Measurements from ENCODE around the gene HSPA8. TPM values are rescaled to one million over a fixed set of nuclear protein-coding genes. Genes with fewer than 3 reads are reported as not detected.

HSPA8 gene
- total RNA-seq, 1 experiment from 2014 or later = 1,124 TPM

DNA sequence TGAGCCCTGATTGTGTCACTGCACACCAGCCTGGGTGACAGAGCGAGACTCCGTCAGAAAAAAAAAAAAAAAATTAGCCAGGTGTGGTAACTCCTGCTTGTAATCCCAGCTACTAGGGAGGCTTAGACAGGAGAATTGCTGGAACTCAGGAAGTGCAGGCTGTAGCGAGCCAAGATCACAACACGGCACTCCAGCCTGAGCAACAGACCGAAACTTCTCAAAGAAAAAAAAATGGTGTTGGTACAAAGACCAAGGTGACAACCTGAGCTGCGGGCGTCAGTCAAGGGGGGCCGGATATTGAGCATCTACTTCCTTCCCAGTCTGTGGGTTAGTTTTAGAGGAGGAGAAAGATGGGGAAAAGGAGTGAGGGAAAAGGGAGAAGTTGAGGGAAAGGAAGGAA is 48.5 kb upstream of the HSPA8 start:
- Mint-ChIP-seq H3K4me1 (peaks cover 3% of the 10 kb centered on the region), H3K27ac (no peak overlapping the region), H3K27me3 (ENCODE audit: low read depth) (no peaks in the 10 kb centered on the region), H3K4me3 (no peak overlapping the region), H3K36me3 (0 out of 2 replicates have a peak, but pooled peaks cover 2% of the 10 kb centered on the region), H3K9me3 (peaks cover 2% of the 10 kb centered on the region; the same call in 1 of the 2 replicates)
- ChIA-PET CTCF (interaction anchor here (0.6 to 11.2 kb wide), 14 partner anchors 8 to 223 kb away, joined by 3 to 197 read pairs (median 4); no protein-coding TSS in a partner anchor), POLR2A (no interaction called here)
- ATAC-seq (no peak), DNase-seq (ENCODE audit: low spot score) (no peak)
- TF ChIP-seq, protein P1, sequence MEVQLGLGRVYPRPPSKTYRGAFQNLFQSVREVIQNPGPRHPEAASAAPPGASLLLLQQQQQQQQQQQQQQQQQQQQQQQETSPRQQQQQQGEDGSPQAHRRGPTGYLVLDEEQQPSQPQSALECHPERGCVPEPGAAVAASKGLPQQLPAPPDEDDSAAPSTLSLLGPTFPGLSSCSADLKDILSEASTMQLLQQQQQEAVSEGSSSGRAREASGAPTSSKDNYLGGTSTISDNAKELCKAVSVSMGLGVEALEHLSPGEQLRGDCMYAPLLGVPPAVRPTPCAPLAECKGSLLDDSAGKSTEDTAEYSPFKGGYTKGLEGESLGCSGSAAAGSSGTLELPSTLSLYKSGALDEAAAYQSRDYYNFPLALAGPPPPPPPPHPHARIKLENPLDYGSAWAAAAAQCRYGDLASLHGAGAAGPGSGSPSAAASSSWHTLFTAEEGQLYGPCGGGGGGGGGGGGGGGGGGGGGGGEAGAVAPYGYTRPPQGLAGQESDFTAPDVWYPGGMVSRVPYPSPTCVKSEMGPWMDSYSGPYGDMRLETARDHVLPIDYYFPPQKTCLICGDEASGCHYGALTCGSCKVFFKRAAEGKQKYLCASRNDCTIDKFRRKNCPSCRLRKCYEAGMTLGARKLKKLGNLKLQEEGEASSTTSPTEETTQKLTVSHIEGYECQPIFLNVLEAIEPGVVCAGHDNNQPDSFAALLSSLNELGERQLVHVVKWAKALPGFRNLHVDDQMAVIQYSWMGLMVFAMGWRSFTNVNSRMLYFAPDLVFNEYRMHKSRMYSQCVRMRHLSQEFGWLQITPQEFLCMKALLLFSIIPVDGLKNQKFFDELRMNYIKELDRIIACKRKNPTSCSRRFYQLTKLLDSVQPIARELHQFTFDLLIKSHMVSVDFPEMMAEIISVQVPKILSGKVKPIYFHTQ (CRISPR knock-in tag; IDR thresholded peaks at IDR 0.05) = no peak
- no peak for TF ChIP-seq USF2 (CRISPR knock-in tag; IDR thresholded peaks at IDR 0.05)
- TF ChIP-seq NR2C2 (CRISPR knock-in tag; IDR thresholded peaks at IDR 0.05) = no peak
- no peak for TF ChIP-seq CBFB (CRISPR knock-in tag; IDR thresholded peaks at IDR 0.05; ENCODE audit: low read depth)
- TF ChIP-seq E2F1 (CRISPR knock-in tag; IDR thresholded peaks at IDR 0.05) = no peak
- TF ChIP-seq FOXK1 (CRISPR knock-in tag; IDR thresholded peaks at IDR 0.05) = no peak
- no peak for TF ChIP-seq ELF4 (CRISPR knock-in tag; IDR thresholded peaks at IDR 0.05; ENCODE audit: low read depth)
- TF ChIP-seq STAT6 (CRISPR knock-in tag; conservative IDR thresholded peaks at IDR 0.05; ENCODE audit: low read depth) = no peak
- TF ChIP-seq TP53 (CRISPR knock-in tag; IDR thresholded peaks at IDR 0.05) = no peak
- no peak for TF ChIP-seq RELA (CRISPR knock-in tag; IDR thresholded peaks at IDR 0.05; ENCODE audit: borderline replicate concordance)
- TF ChIP-seq, protein P2, sequence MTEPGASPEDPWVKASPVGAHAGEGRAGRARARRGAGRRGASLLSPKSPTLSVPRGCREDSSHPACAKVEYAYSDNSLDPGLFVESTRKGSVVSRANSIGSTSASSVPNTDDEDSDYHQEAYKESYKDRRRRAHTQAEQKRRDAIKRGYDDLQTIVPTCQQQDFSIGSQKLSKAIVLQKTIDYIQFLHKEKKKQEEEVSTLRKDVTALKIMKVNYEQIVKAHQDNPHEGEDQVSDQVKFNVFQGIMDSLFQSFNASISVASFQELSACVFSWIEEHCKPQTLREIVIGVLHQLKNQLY (CRISPR knock-in tag; IDR thresholded peaks at IDR 0.05) = no peak
- no peak for TF ChIP-seq CREM (CRISPR knock-in tag; IDR thresholded peaks at IDR 0.05)

GRCh38 chr11:123107945-123108495 is 46.1 kb upstream of the HSPA8 start:
- no peaks in the 10 kb centered on the region for H3K36me3 Mint-ChIP-seq
- H3K27me3 Mint-ChIP-seq (ENCODE audit: low read depth) = no peaks in the 10 kb centered on the region
- no peak for ATAC-seq
- H3K27ac Mint-ChIP-seq = no peak overlapping the region; the same call in 1 of the 2 replicates
- no peaks in the 10 kb centered on the region for H3K9me3 Mint-ChIP-seq
- DNase-seq (ENCODE audit: low spot score) = no peak
- H3K4me1 Mint-ChIP-seq = peaks cover 6% of the 10 kb centered on the region
- CTCF ChIA-PET = interaction anchor here (0.7 to 11.2 kb wide), 3 partner anchors 36 to 153 kb away, joined by 6 to 197 read pairs (median 64); no protein-coding TSS in a partner anchor
- H3K4me3 Mint-ChIP-seq = no peak overlapping the region
- POLR2A ChIA-PET = no interaction called here
- TF ChIP-seq, protein P3, sequence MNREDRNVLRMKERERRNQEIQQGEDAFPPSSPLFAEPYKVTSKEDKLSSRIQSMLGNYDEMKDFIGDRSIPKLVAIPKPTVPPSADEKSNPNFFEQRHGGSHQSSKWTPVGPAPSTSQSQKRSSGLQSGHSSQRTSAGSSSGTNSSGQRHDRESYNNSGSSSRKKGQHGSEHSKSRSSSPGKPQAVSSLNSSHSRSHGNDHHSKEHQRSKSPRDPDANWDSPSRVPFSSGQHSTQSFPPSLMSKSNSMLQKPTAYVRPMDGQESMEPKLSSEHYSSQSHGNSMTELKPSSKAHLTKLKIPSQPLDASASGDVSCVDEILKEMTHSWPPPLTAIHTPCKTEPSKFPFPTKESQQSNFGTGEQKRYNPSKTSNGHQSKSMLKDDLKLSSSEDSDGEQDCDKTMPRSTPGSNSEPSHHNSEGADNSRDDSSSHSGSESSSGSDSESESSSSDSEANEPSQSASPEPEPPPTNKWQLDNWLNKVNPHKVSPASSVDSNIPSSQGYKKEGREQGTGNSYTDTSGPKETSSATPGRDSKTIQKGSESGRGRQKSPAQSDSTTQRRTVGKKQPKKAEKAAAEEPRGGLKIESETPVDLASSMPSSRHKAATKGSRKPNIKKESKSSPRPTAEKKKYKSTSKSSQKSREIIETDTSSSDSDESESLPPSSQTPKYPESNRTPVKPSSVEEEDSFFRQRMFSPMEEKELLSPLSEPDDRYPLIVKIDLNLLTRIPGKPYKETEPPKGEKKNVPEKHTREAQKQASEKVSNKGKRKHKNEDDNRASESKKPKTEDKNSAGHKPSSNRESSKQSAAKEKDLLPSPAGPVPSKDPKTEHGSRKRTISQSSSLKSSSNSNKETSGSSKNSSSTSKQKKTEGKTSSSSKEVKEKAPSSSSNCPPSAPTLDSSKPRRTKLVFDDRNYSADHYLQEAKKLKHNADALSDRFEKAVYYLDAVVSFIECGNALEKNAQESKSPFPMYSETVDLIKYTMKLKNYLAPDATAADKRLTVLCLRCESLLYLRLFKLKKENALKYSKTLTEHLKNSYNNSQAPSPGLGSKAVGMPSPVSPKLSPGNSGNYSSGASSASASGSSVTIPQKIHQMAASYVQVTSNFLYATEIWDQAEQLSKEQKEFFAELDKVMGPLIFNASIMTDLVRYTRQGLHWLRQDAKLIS (CRISPR knock-in tag; IDR thresholded peaks at IDR 0.05; ENCODE audit: borderline replicate concordance) = no peak
- TF ChIP-seq, protein P4, sequence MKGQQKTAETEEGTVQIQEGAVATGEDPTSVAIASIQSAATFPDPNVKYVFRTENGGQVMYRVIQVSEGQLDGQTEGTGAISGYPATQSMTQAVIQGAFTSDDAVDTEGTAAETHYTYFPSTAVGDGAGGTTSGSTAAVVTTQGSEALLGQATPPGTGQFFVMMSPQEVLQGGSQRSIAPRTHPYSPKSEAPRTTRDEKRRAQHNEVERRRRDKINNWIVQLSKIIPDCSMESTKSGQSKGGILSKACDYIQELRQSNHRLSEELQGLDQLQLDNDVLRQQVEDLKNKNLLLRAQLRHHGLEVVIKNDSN (CRISPR knock-in tag; IDR thresholded peaks at IDR 0.05) = no peak
- TF ChIP-seq ZNF263 (CRISPR knock-in tag; IDR thresholded peaks at IDR 0.05; ENCODE audit: low read depth) (no peak), USF2 (CRISPR knock-in tag; IDR thresholded peaks at IDR 0.05) (no peak)
- TF ChIP-seq, protein P2 (CRISPR knock-in tag; IDR thresholded peaks at IDR 0.05) = no peak
- TF ChIP-seq, protein P5, sequence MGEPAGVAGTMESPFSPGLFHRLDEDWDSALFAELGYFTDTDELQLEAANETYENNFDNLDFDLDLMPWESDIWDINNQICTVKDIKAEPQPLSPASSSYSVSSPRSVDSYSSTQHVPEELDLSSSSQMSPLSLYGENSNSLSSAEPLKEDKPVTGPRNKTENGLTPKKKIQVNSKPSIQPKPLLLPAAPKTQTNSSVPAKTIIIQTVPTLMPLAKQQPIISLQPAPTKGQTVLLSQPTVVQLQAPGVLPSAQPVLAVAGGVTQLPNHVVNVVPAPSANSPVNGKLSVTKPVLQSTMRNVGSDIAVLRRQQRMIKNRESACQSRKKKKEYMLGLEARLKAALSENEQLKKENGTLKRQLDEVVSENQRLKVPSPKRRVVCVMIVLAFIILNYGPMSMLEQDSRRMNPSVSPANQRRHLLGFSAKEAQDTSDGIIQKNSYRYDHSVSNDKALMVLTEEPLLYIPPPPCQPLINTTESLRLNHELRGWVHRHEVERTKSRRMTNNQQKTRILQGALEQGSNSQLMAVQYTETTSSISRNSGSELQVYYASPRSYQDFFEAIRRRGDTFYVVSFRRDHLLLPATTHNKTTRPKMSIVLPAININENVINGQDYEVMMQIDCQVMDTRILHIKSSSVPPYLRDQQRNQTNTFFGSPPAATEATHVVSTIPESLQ (CRISPR knock-in tag; IDR thresholded peaks at IDR 0.05) = no peak

All from WTC11 (cell line).